HL-60 (cell line): ENCODE data around the gene PLA2G4D.

Experiments used
- DNase-seq, 2 experiments: peaks; one replicate each; pipeline ENCODE4 v3.0.0-alpha.2; 2010 to 2020; ENCODE audit warnings: low read depth in 1 of 2, low spot score in 1 of 2
- H3K27ac ChIP-seq: fragments of 250-450 bp; sonication (Bioruptor Pico); replicated peaks from 2 replicates; pipeline ENCODE4 v1.5.1; 2020; ENCODE audit warnings: mild to moderate bottlenecking, moderate library complexity
- H3K27me3 ChIP-seq: fragments of 250-450 bp; sonication (Bioruptor Pico); 2 replicates; pipeline ENCODE4 v1.5.1; 2021; ENCODE audit warnings: mild to moderate bottlenecking, moderate library complexity; ENCODE audit not compliant: insufficient read depth, poor library complexity, severe bottlenecking
- H3K4me3 ChIP-seq: replicated peaks from 2 replicates; pipeline ENCODE4 v1.5.1; 2011; ENCODE audit warnings: mild to moderate bottlenecking, control low read depth, low read length; ENCODE audit not compliant: insufficient read depth
- GABPA ChIP-seq: IDR thresholded peaks from 2 replicates; pipeline ENCODE4 v1.6.1; 2012; ENCODE audit warnings: low read depth
- POLR2AphosphoS5 ChIP-seq: IDR thresholded peaks from 2 replicates; pipeline ENCODE4 v1.6.1; 2012; ENCODE audit warnings: low read depth
- REST ChIP-seq: IDR thresholded peaks from 2 replicates; pipeline ENCODE4 v1.6.1; 2012; ENCODE audit warnings: low read depth; ENCODE audit not compliant: insufficient replicate concordance
- SPI1 ChIP-seq: IDR thresholded peaks from 2 replicates; pipeline ENCODE4 v1.6.1; 2012; ENCODE audit warnings: low read depth, mild to moderate bottlenecking, borderline replicate concordance
- TF ChIP-seq, protein P1 (sequence below): IDR thresholded peaks from one replicate; pipeline ENCODE4 v1.5.1; 2011; ENCODE audit warnings: low read length, control low read depth, inconsistent platforms; ENCODE audit not compliant: insufficient read depth

PLA2G4D gene

DNA sequence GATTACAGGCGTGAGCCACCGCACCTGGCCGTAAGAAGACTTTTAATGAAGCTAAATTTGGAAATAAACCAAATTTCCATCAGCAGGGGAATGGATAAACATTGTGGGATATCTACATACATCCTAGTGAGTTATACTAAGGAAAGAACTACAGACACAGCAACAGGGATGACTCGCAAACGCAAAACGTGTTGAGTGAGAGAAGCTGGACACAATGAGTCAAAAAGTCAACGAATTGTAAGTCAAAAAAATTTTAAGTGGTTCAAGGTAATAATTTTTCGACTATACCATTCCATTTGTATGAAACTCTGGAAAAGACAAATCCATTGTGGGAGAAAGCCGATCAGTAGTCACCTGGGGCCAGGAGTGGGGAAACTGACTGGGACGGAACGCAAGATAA lies 42.2 kb upstream of the PLA2G4D start:
- no peak for DNase-seq
- Histone ChIP-seq H3K27me3 (no peaks in the 10 kb centered on the region), H3K27ac (no peak overlapping the region), H3K4me3 (no peak overlapping the region)
- no peak for TF ChIP-seq POLR2AphosphoS5

DNA sequence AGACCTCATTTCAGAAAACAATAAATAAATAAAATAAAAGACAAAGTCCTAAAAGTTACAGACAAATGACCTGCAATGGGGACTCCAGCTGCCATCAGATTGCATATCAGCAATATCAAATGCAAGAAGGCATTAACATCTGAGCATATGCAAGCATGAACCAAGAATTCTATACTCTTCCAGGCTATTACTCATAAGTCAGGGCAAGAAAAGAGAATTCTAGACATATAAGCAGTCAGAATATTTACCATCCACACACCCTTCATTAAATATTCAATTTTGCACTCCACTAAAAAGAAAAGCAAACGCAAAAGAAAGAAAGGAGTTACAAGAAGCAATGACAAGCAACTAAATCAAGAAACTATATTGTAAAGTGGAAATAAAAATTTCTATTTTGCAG lies 41.0 kb upstream of the PLA2G4D start:
- Histone ChIP-seq H3K4me3 (no peak overlapping the region), H3K27ac (no peak overlapping the region), H3K27me3 (no peaks in the 10 kb centered on the region)
- DNase-seq, result no peak
- TF ChIP-seq, protein P1, sequence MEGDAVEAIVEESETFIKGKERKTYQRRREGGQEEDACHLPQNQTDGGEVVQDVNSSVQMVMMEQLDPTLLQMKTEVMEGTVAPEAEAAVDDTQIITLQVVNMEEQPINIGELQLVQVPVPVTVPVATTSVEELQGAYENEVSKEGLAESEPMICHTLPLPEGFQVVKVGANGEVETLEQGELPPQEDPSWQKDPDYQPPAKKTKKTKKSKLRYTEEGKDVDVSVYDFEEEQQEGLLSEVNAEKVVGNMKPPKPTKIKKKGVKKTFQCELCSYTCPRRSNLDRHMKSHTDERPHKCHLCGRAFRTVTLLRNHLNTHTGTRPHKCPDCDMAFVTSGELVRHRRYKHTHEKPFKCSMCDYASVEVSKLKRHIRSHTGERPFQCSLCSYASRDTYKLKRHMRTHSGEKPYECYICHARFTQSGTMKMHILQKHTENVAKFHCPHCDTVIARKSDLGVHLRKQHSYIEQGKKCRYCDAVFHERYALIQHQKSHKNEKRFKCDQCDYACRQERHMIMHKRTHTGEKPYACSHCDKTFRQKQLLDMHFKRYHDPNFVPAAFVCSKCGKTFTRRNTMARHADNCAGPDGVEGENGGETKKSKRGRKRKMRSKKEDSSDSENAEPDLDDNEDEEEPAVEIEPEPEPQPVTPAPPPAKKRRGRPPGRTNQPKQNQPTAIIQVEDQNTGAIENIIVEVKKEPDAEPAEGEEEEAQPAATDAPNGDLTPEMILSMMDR, result no peak
- TF ChIP-seq POLR2AphosphoS5 (no peak), SPI1 (no peak), GABPA (no peak), REST (no peak)

DNA sequence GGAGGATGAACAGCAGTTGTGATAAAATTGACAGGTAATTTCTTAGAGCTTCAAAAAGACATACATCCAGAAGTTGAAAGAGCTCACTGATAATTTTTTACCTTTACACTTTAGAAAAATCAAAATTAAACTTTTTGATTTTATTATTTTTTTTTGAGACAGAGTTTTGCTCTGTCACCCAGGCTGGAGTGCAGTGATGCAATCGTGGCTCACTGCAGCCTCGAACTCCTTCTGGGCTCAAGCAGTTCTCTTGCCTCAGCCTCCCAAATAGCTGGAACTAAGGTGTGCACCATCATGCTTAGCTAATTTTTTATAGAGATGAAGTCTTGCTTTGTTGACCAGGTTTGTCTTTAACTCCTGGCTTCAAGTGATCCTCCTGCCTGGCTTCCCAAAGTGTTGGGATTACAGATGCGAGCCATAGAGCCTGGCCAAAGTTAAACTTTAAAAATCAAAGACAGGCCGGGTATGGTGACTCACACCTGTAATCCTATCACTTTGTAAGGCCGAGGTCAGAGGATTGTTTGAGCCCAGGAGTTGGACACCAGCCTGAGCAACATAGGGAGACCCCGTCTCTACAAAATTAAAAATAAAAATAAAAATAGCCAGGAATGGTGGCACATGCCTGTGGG lies 40.4 kb upstream of the PLA2G4D start:
- TF ChIP-seq SPI1 (no peak), POLR2AphosphoS5 (no peak), GABPA (no peak), REST (no peak)
- TF ChIP-seq, protein P1, result no peak
- Histone ChIP-seq H3K27ac (no peak overlapping the region), H3K4me3 (no peak overlapping the region), H3K27me3 (no peaks in the 10 kb centered on the region)
- no peak for DNase-seq

DNA sequence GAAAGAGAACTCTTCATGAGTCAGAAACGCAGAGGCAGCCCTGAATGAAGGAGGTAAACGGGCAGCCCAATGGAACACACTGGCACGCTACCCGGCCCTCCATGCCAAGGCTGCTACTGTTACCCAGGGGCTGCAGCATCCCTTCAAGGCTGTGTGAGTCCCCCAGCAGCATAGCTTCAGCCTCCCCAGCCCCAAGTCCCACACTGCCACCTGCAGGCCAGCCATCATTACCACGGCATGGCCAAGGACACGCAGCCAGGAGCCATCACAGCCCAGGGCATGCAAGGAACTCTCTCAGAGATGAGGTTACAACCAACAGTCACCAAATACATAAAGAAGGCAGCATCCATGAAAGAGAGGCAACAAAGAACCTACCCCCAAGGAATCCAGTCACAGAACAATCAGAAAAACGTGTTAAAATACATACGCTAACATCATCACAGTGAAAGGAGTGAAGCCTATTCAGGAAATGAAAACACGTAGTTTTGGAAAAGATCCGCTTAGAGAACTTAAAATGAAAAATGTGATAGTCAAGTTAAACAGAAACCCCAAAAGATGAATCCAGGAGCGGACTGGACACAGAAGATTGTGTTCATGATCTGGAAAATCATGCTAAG lies 39.6 kb upstream of the PLA2G4D start:
- Histone ChIP-seq H3K4me3 (no peak overlapping the region), H3K27ac (no peak overlapping the region), H3K27me3 (no peaks in the 10 kb centered on the region)
- TF ChIP-seq, protein P1, result peak; percentile 89
- no peak for TF ChIP-seq SPI1
- TF ChIP-seq REST, result no peak
- TF ChIP-seq GABPA, result no peak
- TF ChIP-seq POLR2AphosphoS5, result no peak
- peak; percentile 45 to 82 for DNase-seq
